Activated B cell treated with CpG ODN at 0.5 μM for 24 hours (primary cell): ENCODE measurements around the gene ZNF598. TPM values are rescaled to one million over a fixed set of nuclear protein-coding genes. Genes with fewer than 3 reads are reported as not detected.

Source experiments
- ATAC-seq: fragments of 200-7000 bp; cut with Tn5 transposase; one replicate; pipeline ENCODE4 v1.10.0; 2021; ENCODE audit warnings: low read depth, mild to moderate bottlenecking, moderate library complexity
- CTCF ChIA-PET: fragments of 350-600 bp; sonication (Branson Sonifier 250); formaldehyde crosslinking; loops from one replicate; lab custom pipeline; 2021; ENCODE audit warnings: antibody characterized with exemption; lab: Charles Lee
- POLR2A ChIA-PET: fragments of 350-600 bp; sonication (Branson Sonifier 250); formaldehyde crosslinking; loops from one replicate; lab custom pipeline; 2021; ENCODE audit warnings: antibody characterized with exemption; lab: Charles Lee
- DNase-seq: peaks from one replicate; pipeline ENCODE4 v3.0.0; 2022
- H3K27ac Mint-ChIP-seq: one replicate; pipeline ENCODE4 v1.8.0; 2020; ENCODE audit warnings: mixed read lengths
- H3K27me3 Mint-ChIP-seq: one replicate; pipeline ENCODE4 v1.8.0; 2021; ENCODE audit warnings: mixed read lengths
- H3K36me3 Mint-ChIP-seq: one replicate; pipeline ENCODE4 v1.8.0; 2021; ENCODE audit warnings: low read depth, mixed read lengths
- H3K4me1 Mint-ChIP-seq: one replicate; pipeline ENCODE4 v1.8.0; 2021; ENCODE audit warnings: mixed read lengths
- H3K4me3 Mint-ChIP-seq: one replicate; pipeline ENCODE4 v1.8.0; 2020; ENCODE audit warnings: mild to moderate bottlenecking, mixed read lengths
- H3K9me3 Mint-ChIP-seq: one replicate; pipeline ENCODE4 v1.8.0; 2020; ENCODE audit warnings: mixed read lengths
- intact Hi-C: fragments of 100-400 bp; cut with micrococcal nuclease; formaldehyde crosslinking; loops from one replicate; pipeline ENCODE4 v1.15.1; 2024
- total RNA-seq: library from RNA; stranded (reverse); gene quantifications from 2 replicates; pipeline ENCODE4 v1.2.3, GENCODE V29; 2022
- TF ChIP-seq, protein P1 (sequence below): fragments of 200-600 bp; IDR thresholded peaks from one replicate; pipeline ENCODE4 v1.8.0; 2022; ENCODE audit warnings: antibody characterized with exemption, mild to moderate bottlenecking

Gene ZNF598
- total RNA-seq, 1 donor from 2014 or later = 59.3 TPM

GRCh38 chr16:1976951-1977874 is 32.4 kb downstream of the ZNF598 start:
- H3K27ac Mint-ChIP-seq = no peak overlapping the region
- peaks cover 37% of the 10 kb centered on the region for H3K36me3 Mint-ChIP-seq
- peaks cover 16% of the 10 kb centered on the region for H3K4me1 Mint-ChIP-seq
- intact Hi-C loops = no loop called here
- H3K9me3 Mint-ChIP-seq = no peaks in the 10 kb centered on the region
- CTCF ChIA-PET = no interaction called here
- TF ChIP-seq, protein P1, sequence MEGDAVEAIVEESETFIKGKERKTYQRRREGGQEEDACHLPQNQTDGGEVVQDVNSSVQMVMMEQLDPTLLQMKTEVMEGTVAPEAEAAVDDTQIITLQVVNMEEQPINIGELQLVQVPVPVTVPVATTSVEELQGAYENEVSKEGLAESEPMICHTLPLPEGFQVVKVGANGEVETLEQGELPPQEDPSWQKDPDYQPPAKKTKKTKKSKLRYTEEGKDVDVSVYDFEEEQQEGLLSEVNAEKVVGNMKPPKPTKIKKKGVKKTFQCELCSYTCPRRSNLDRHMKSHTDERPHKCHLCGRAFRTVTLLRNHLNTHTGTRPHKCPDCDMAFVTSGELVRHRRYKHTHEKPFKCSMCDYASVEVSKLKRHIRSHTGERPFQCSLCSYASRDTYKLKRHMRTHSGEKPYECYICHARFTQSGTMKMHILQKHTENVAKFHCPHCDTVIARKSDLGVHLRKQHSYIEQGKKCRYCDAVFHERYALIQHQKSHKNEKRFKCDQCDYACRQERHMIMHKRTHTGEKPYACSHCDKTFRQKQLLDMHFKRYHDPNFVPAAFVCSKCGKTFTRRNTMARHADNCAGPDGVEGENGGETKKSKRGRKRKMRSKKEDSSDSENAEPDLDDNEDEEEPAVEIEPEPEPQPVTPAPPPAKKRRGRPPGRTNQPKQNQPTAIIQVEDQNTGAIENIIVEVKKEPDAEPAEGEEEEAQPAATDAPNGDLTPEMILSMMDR = no peak
- no peak overlapping the region for H3K4me3 Mint-ChIP-seq
- POLR2A ChIA-PET = interaction anchor here (21.9 kb wide), 1 partner anchor 15 kb away, joined by 351 read pairs; the partner anchor contains the start of genes NDUFB10, RNF151 and RPS2
- H3K27me3 Mint-ChIP-seq = peaks cover 7% of the 10 kb centered on the region
- ATAC-seq (no peak), DNase-seq (no peak)

- Mint-ChIP-seq H3K4me1 (peaks cover 20% of the 10 kb centered on the region), H3K4me3 (no peak overlapping the region), H3K27ac (no peak overlapping the region), H3K36me3 (peaks cover 41% of the 10 kb centered on the region), H3K27me3 (peaks cover 2% of the 10 kb centered on the region), H3K9me3 (no peaks in the 10 kb centered on the region)
- ChIA-PET POLR2A (interaction anchor here (21.9 kb wide), 1 partner anchor 14 kb away, joined by 351 read pairs; the partner anchor contains the start of genes NDUFB10, RNF151 and RPS2), CTCF (no interaction called here)
- ATAC-seq = no peak
- TF ChIP-seq, protein P1 = no peak
- intact Hi-C loops = no loop called here
- DNase-seq = no peak
These were observed 33.5 kb downstream of the ZNF598 start for GRCh38 chr16:1976216-1976520.

- intact Hi-C loops = no loop called here
- H3K27ac Mint-ChIP-seq = no peak overlapping the region
- no peak for ATAC-seq
These were observed 34.0 kb downstream of the ZNF598 start for GRCh38 chr16:1975432-1976215.

GRCh38 chr16:1974157-1975070 is 35.2 kb downstream of the ZNF598 start:
- Mint-ChIP-seq H3K36me3 (peaks cover 41% of the 10 kb centered on the region), H3K4me3 (no peak overlapping the region), H3K9me3 (no peaks in the 10 kb centered on the region), H3K27me3 (no peaks in the 10 kb centered on the region), H3K4me1 (peaks cover 23% of the 10 kb centered on the region), H3K27ac (no peak overlapping the region)
- ChIA-PET CTCF (no interaction called here), POLR2A (interaction anchor here (1.0 to 1.8 kb wide), 4 partner anchors 9 to 17 kb away, joined by 3 to 9 read pairs (median 4); partner anchors contain the start of genes GFER and RPS2)
- TF ChIP-seq, protein P1 = no peak
- ATAC-seq (no peak), DNase-seq (no peak)
- intact Hi-C loops = loop anchor here (5.0 kb wide), 1 partner anchor 192 kb away; the partner anchor contains the start of genes NUBP2 and SPSB3

More at GRCh38 chr16:1975432-1976215, 34.0 kb downstream of the ZNF598 start:
- H3K27me3 Mint-ChIP-seq = no peaks in the 10 kb centered on the region
- H3K36me3 Mint-ChIP-seq = peaks cover 41% of the 10 kb centered on the region
- TF ChIP-seq, protein P1 = no peak
- ChIA-PET CTCF (no interaction called here), POLR2A (interaction anchor here (1.0 to 21.9 kb wide), 2 partner anchors 11 to 13 kb away, joined by 4 to 351 read pairs; partner anchors contain the start of genes NDUFB10, RNF151 and RPS2)
- H3K4me3 Mint-ChIP-seq = no peak overlapping the region
- H3K9me3 Mint-ChIP-seq = no peaks in the 10 kb centered on the region
- no peak for DNase-seq
- peaks cover 23% of the 10 kb centered on the region for H3K4me1 Mint-ChIP-seq
